C4-2B (cell line): ENCODE measurements around the gene NAALADL1.

Experiments
- ZFX ChIP-seq: fragments of 450-650 bp; IDR thresholded peaks from 2 replicates; pipeline ENCODE4 v1.6.1; 2017
- TF ChIP-seq, protein P1 (sequence below): fragments of 450-650 bp; conservative IDR thresholded peaks from 2 replicates; pipeline ENCODE4 v1.5.1; 2017; ENCODE audit warnings: mild to moderate bottlenecking

DNA sequence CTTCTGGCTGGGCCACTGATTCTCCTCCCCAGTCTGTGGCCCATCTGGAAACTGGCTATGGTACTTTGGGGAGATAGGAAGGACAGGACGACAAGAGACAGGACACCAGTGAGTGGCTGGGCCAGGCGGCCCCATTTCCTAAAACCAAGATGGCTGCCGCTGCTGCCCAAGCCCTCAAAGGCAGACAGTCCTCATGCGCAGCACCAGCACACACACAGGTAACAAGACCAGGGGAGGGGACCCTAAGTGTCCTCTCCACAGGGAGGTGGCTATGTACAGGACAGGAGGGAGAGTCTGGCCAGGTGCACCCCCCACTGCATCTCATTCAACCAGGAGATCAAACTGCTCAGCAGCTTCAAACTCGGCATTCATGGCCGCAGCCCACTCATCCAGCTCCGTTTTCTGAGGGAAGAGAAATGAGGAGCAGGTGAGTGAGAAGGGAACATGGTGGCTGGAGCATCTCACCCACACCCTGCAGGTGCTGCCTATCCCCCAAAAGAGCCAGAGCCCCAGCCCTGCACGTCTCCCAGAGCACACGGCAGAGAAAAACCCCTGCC, 20.5 kb upstream of the NAALADL1 start:
- TF ChIP-seq, protein P1, sequence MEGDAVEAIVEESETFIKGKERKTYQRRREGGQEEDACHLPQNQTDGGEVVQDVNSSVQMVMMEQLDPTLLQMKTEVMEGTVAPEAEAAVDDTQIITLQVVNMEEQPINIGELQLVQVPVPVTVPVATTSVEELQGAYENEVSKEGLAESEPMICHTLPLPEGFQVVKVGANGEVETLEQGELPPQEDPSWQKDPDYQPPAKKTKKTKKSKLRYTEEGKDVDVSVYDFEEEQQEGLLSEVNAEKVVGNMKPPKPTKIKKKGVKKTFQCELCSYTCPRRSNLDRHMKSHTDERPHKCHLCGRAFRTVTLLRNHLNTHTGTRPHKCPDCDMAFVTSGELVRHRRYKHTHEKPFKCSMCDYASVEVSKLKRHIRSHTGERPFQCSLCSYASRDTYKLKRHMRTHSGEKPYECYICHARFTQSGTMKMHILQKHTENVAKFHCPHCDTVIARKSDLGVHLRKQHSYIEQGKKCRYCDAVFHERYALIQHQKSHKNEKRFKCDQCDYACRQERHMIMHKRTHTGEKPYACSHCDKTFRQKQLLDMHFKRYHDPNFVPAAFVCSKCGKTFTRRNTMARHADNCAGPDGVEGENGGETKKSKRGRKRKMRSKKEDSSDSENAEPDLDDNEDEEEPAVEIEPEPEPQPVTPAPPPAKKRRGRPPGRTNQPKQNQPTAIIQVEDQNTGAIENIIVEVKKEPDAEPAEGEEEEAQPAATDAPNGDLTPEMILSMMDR = no peak
- TF ChIP-seq ZFX = no peak
